Measurements from ENCODE around the gene LIFR. TPM values are rescaled to one million over a fixed set of nuclear protein-coding genes. Genes with fewer than 3 reads are reported as not detected.

The LIFR gene
- total and polyA plus RNA-seq, 11 donors = 12.6 to 66.8 (median 38.5) TPM

DNA sequence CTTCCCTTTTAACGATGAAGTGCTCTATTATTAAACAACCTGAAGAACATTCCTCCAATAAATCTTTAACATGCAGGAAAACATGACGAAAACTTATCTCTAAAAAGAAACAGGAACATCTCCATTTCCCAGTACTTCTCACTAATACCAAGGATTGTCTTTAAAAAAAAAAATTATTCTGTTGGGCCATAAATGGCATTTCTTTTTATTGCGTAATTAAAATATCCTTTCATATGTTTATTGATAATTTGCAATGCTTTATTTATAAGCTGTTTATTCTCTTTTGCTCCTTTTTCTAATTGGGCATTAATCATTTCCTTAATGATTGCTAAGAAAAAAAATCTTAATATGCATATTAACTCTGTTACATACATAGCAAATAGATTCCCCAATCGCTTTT lies 18.9 kb downstream of the LIFR start:
- Histone ChIP-seq H3K27me3 (no peaks in the 10 kb centered on the region), H3K4me1 (peaks cover 4 to 95% (median 51%) of the 10 kb centered on the region in 12 donors), H3K4me3 (no peak overlapping the region), H3K36me3 (no peaks in the 10 kb centered on the region), H3K9me3 (no peaks in the 10 kb centered on the region), H3K27ac (no peak overlapping the region)
- 69 to 81% (median 78%) methylated on average over 4 of the region's 4 CpGs for WGBS, 4 donors
- no peak for TF ChIP-seq POLR2A (IDR thresholded peaks at IDR 0.05)
- TF ChIP-seq, protein P1, sequence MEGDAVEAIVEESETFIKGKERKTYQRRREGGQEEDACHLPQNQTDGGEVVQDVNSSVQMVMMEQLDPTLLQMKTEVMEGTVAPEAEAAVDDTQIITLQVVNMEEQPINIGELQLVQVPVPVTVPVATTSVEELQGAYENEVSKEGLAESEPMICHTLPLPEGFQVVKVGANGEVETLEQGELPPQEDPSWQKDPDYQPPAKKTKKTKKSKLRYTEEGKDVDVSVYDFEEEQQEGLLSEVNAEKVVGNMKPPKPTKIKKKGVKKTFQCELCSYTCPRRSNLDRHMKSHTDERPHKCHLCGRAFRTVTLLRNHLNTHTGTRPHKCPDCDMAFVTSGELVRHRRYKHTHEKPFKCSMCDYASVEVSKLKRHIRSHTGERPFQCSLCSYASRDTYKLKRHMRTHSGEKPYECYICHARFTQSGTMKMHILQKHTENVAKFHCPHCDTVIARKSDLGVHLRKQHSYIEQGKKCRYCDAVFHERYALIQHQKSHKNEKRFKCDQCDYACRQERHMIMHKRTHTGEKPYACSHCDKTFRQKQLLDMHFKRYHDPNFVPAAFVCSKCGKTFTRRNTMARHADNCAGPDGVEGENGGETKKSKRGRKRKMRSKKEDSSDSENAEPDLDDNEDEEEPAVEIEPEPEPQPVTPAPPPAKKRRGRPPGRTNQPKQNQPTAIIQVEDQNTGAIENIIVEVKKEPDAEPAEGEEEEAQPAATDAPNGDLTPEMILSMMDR (IDR thresholded peaks at IDR 0.05) = no peak
- ATAC-seq = no peak
- intact Hi-C loops (cut with DNase I) = no loop called here
- no peak for DNase-seq

DNA sequence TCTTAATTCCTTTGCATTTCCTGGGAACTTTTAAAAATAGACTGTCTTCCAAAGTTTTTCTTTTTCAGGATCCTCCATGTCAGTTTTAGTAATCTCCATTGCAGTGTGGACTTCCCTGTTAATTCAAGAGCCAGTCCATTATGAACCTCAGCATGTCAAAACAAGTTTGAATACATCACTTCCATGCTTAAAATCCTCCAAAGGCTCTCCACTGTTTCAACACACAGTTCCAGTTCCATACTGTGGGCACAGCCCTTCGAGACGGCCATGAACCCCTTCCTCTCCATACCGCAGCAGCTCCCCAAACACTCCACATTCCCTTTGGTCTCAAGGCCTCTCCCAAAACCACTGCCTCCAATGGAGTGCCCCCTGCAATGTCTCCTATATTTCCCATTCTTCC lies 19.5 kb downstream of the LIFR start:
- H3K36me3 ChIP-seq = no peaks in the 10 kb centered on the region
- ATAC-seq = no peak
- H3K4me1 ChIP-seq = peaks cover 4 to 95% (median 57%) of the 10 kb centered on the region in 12 donors
- no peak overlapping the region for H3K4me3 ChIP-seq
- TF ChIP-seq, protein P1 (IDR thresholded peaks at IDR 0.05) = no peak
- TF ChIP-seq POLR2A (IDR thresholded peaks at IDR 0.05) = no peak
- 83 to 93% (median 88%) methylated on average over 3 of the region's 3 CpGs for WGBS, 4 donors
- H3K27me3 ChIP-seq = no peaks in the 10 kb centered on the region
- intact Hi-C loops (cut with DNase I) = no loop called here
- no peak for DNase-seq
- H3K9me3 ChIP-seq = peaks cover 0 to under 1% (median 0%) of the 10 kb centered on the region in 12 donors
- H3K27ac ChIP-seq = no peak overlapping the region

DNA sequence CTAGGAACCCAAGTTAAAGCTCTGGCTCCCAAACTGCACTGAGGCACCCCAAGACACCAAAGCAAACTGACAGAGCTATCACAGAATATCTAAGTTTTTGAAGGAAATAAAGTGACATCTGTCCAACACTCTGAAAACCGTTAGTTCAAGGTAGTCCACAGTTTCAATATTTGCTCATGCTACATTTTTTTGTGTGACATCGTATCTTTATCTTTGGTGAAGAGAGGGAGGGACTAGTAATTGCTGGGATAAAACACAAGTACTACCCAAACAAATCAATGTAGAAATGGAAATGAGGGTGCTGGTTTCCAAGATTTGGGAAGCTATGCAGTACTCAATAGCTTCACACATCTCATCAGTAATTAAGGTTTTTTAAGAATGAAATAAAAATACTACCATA lies 20.6 kb downstream of the LIFR start:
- no peak for ATAC-seq
- Histone ChIP-seq H3K9me3 (peaks cover 0 to 12% (median 0%) of the 10 kb centered on the region in 12 donors), H3K27me3 (no peaks in the 10 kb centered on the region), H3K27ac (no peak overlapping the region), H3K36me3 (no peaks in the 10 kb centered on the region), H3K4me1 (peaks cover 4 to 93% (median 51%) of the 10 kb centered on the region in 12 donors), H3K4me3 (no peak overlapping the region)
- intact Hi-C loops (cut with DNase I) = no loop called here
- DNase-seq = no peak
- 51 to 72% (median 64%) methylated on average over 2 of the region's 2 CpGs for WGBS, 4 donors
- no peak for TF ChIP-seq POLR2A (IDR thresholded peaks at IDR 0.05)
- TF ChIP-seq, protein P1 (IDR thresholded peaks at IDR 0.05) = no peak

DNA sequence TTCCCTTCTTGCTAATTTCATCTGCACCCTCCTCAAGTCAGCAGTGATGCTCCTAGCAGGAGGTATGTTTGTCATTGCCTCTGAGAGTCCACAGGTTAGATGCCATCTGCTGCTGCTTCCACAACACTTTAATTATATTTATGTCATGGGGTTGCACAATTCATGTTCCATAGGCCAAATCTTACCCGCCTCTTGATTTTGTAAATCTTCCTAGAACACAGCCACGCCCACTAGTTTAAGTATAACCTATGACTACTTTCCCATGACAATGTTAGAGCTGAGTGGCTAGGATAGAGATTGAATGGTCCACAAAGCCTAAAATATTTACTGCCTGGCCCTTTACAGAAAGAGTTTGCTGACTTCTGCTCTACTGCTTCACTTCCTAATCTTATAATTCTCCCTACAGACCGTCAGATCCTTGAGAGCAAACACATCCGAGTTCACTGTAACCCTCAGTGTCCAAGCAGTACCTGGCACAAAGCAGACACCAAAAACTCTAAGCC lies 21.1 kb downstream of the LIFR start:
- TF ChIP-seq, protein P1 (IDR thresholded peaks at IDR 0.05) = no peak
- TF ChIP-seq POLR2A (IDR thresholded peaks at IDR 0.05) = no peak
- DNase-seq (no peak), ATAC-seq (no peak)
- H3K4me1 ChIP-seq = peaks cover 5 to 93% (median 47%) of the 10 kb centered on the region in 12 donors
- WGBS, 4 donors = 59 to 73% (median 64%) methylated on average over 4 of the region's 4 CpGs
- no peak overlapping the region for H3K27ac ChIP-seq
- intact Hi-C loops (cut with DNase I) = no loop called here
- H3K4me3 ChIP-seq = no peak overlapping the region
- H3K36me3 ChIP-seq = no peaks in the 10 kb centered on the region
- H3K9me3 ChIP-seq = peaks cover 0 to 13% (median 0%) of the 10 kb centered on the region in 12 donors
- H3K27me3 ChIP-seq = no peaks in the 10 kb centered on the region

Data from heart left ventricle (tissue), 16 donors.